NCI-H2029 (cell line): ENCODE measurements around the gene PRPF6.
A peak's percentile ranks its signal among the peaks of the same experiment; 100 is the strongest.

Source experiments
- DNase-seq: peaks from one replicate; lab custom pipeline; 2025; lab: John Stamatoyannopoulos, UW

Gene PRPF6

GRCh38 chr20:63945921-63946920 is 34.7 kb upstream of the PRPF6 start:
- DNase-seq: no peak

DNA sequence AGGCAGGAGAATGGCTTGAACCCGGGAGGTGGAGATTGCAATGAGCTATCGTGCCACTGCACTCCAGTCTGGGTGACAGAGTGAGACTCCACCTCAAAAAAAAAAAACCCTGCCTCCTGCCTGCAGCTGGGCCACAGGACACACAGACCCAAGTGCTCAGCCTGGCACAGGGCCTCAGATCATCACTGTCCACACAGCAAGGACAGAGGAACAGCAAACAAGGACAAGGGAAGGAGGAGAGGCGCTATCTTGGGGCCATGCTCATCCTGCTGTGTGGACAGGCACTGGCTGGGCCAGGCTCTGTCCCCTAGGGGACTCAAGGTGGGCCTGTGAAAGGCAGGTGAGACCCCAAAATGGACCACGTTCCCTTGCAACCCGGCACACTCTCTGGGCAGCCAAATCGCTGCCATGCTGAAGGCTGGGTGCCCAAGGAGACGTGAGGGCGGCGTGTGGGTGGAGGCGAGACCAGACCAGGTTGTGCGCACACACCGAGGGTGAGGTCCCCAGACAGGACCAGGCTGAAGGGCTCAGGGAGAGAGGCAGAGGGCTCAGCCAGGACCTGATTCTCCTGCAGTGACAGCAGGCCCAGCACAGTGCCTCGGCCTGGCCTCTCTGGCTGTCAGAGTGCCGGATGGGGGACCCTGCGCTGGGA is 33.8 kb upstream of the PRPF6 start:
- no peak for DNase-seq

- DNase-seq: no peak
Observed at GRCh38 chr20:63947638-63948456, 33.1 kb upstream of the PRPF6 start.

GRCh38 chr20:63950701-63951397 is 30.1 kb upstream of the PRPF6 start:
- DNase-seq: no peak

- DNase-seq: no peak
Observed at GRCh38 chr20:63951398-63952209, 29.3 kb upstream of the PRPF6 start.

DNA sequence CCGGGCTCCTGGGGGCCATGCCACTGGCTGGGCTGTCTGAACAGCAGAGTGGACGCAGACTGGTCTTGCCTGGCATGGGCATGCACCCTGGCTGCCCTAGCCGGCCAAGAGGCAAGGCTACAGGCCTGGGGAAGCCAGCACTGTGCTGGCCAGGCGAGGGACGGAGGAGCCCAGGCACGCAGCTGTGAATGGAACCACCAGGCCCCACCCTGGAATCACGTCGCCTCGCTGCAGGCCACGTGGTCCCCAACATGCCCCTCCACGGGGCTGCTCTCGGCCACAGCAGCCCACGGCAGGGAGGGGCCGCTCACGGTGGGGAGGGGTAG is 28.8 kb upstream of the PRPF6 start:
- DNase-seq: no peak

- DNase-seq: no peak
Observed at GRCh38 chr20:63952769-63953168, 28.2 kb upstream of the PRPF6 start.

GRCh38 chr20:63953764-63954429 is 27.0 kb upstream of the PRPF6 start:
- no peak for DNase-seq

- DNase-seq: no peak
Observed at GRCh38 chr20:63955281-63955826, 25.6 kb upstream of the PRPF6 start.

- DNase-seq: peak; percentile 93
Observed at GRCh38 chr20:63955827-63956663, 24.9 kb upstream of the PRPF6 start, which contains the start of gene UCKL1. UCKL1 (minus strand) TSS chr20:63956416; CDS start chr20:63956372, 44 bp downstream.

DNA sequence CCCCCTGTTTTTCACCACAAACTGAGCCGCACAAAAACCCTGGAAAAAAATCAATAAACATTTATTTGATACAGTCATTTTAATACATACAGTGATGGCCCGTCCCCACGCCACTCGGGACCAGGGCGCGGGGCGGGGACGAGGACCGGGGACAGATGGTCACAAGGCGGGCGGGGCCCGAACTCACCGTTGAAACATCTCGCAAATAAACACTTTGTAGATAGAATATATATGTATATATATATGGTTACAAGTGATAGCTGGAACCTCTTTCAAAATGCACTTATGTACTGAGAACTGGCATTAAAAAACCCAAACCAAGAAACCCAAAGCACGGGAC is 24.3 kb upstream of the PRPF6 start:
- no peak for DNase-seq

DNA sequence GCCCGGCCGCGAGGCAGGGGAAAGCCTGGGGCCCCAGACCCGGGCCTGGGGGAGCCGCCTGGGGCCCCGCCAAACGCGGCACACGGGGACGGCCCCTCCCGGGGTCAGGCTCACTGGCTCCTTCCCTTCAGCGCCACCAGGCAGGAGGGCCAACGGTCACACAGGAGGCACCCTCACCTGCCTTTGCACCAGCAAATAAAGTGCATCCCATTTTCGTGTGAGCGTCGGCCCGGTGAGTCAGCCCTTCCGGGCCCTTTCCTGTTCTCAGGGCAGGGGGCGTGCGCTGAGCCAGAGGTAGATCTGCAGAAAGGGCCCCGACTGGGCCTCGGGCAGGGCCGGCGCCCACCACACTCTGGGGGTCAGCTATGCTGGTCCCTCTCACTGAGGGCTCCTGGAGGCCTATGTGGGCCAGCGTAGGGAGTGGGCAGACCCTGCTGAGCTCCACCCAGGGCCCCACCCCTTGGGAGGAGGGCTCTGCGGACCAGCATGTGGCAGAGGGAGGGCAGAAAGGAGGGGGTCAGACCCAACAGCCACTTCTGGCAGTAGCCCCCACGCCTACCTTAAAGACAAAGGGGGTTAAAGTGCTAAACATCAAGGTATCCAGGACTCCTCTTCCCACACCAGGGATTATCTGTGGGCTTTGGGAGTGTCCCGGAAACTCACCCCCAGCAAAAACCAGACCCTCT is 23.8 kb upstream of the PRPF6 start:
- peak; percentile 82 for DNase-seq

DNA sequence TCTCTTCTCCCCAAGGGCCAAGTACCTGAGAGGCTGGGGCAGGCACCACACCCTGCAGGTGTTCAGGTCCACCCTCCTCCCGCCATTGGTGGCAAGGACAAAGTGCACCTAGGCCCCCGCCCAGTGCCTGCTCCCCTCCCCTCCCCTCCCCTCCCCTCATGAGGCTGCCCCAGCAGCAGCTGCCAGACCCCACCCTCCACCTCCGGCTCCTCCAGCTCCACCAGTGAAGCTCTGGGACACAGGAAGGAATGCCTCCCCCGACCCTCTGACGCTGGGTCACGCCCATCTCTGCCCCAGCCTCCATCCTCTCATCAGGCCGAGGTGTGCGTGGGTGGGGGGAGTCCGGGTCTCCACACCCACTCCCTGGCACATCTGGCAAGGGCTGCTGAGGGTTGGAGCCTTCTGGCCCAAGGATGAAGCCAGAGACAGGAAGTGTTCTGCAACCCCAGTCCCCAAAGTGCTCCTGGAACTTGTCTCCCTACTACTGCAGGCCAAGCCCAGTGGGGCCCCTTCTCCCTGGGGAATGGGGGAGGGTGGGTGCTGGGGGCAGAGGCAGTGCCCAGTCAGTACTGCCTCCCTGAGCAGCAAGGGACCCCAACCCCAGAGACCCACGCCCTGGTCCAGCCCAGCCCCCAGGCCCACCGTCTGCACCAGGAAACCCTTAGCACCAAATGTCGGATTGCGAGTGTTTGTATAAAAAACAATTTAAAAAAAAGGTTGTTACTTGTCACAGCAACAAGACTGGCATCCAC is 23.1 kb upstream of the PRPF6 start:
- peak; percentile 88 for DNase-seq

- DNase-seq: no peak
Observed at GRCh38 chr20:63958471-63958870, 22.5 kb upstream of the PRPF6 start.

GRCh38 chr20:63958964-63959698 is 21.8 kb upstream of the PRPF6 start:
- no peak for DNase-seq

DNA sequence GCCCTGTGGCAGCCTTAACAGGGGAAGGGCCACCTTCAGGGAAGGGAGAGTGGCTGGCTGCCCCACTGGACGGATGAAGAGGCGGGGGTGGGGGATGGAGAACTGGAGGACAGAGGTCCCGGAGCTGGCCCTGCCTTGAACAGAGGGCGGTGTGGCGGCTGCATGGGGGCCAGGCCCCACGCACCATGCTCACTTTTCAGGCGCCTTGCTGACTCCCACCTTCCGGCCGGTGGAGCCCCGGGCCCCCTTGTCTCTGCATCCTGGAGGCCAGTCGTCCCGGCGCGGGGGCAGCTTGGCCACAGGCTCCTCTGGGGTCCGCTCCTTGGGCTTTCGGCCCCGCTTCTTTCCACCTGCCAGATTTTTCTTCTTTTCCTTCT is 21.2 kb upstream of the PRPF6 start:
- DNase-seq: no peak
